Heart right ventricle (tissue), 16 donors: ENCODE measurements around the gene ITPRIPL2. TPM values are rescaled to one million over a fixed set of nuclear protein-coding genes. Genes with fewer than 3 reads are reported as not detected.

ENCODE experiments used
- ATAC-seq, 8 donors: fragments of 200-7000 bp; cut with Tn5 transposase; one replicate each; pipeline ENCODE4 v1.9.1; 2020; ENCODE audit warnings: mild to moderate bottlenecking in 8 of 8, moderate library complexity in 8 of 8, moderate number of reproducible peaks in 1 of 8
- DNase-seq, 2 donors: peaks; one replicate each; pipeline ENCODE4 v3.0.0-alpha.2; 2020
- H3K27ac ChIP-seq, 10 donors: fragments of 200-600 bp; sonication (generic) in 2 of 10; one replicate each; pipeline versions ENCODE4 v1.5.0 to v1.8.0; 2020 to 2022; ENCODE audit warnings: mild to moderate bottlenecking in 3 of 10
- H3K27me3 ChIP-seq, 7 donors: fragments of 200-600 bp; one replicate each; pipeline ENCODE4 v1.8.0; 2021 to 2022; ENCODE audit warnings: mild to moderate bottlenecking in 2 of 7
- H3K36me3 ChIP-seq, 9 donors: fragments of 200-600 bp; sonication (generic) in 1 of 9; one replicate each; pipeline versions ENCODE4 v1.5.0 to v1.8.0; 2020 to 2022; ENCODE audit warnings: mild to moderate bottlenecking in 2 of 9
- H3K4me1 ChIP-seq, 9 donors: fragments of 200-600 bp; sonication (generic) in 1 of 9; one replicate each; pipeline versions ENCODE4 v1.5.0 to v1.8.0; 2020 to 2022; ENCODE audit warnings: mild to moderate bottlenecking in 4 of 9
- H3K4me3 ChIP-seq, 10 donors: fragments of 200-600 bp; sonication (generic) in 2 of 10; one replicate each; pipeline versions ENCODE4 v1.5.0 to v1.8.0; 2020 to 2022; ENCODE audit warnings: mild to moderate bottlenecking in 7 of 10, moderate library complexity in 2 of 10
- H3K9me3 ChIP-seq, 11 donors: fragments of 200-600 bp in 10 of 11; sonication (generic) in 2 of 11; one replicate each; pipeline versions ENCODE4 v1.5.0 to v1.8.0; 2013 to 2022; ENCODE audit warnings: mild to moderate bottlenecking in 2 of 11, control low read depth in 1 of 11, moderate library complexity in 1 of 11
- CTCF ChIP-seq, 9 donors: fragments of 200-600 bp; sonication (generic) in 2 of 9; IDR thresholded peaks; one replicate each; pipeline versions ENCODE4 v1.5.0 to v1.8.0; 2021 to 2022; ENCODE audit warnings: antibody characterized with exemption in 9 of 9, mild to moderate bottlenecking in 5 of 9, moderate library complexity in 1 of 9
- WGBS, 2 donors: extraction: QIAGEN DNeasy Blood & Tissue Kit; methylation state at CpG; one replicate each; pipeline ENCODE4 v1.1.7; 2013; ENCODE audit warnings: inconsistent platforms in 1 of 2; 5-methylcytosine and 5-hydroxymethylcytosine counted together
- intact Hi-C, 10 donors: fragments of 100-400 bp; cut with DNase I; formaldehyde crosslinking; loops; one replicate each; pipeline versions ENCODE4 v1.11.1 to v1.14.2; 2022
- polyA plus RNA-seq, 2 donors: library from polyadenylated mRNA; stranded (reverse); fragments of 200-250 nt; gene quantifications; one replicate each; pipeline ENCODE4 v1.2.3, GENCODE V29; 2013
- total RNA-seq, 10 donors: library from RNA; stranded (reverse); fragmentation: NEBNext Ultra II Directional in 3 of 10; extraction: Animal tissue kit (Norgen Biotek cat#: 25700) in 3 of 10; gene quantifications; one replicate each; pipeline versions ENCODE4 v1.2.1 to v1.2.4, GENCODE V29; 2021 to 2023
- donor health status: Arrhythmogenic right ventricular cardiomyopathy.
- donor health status: ischemic (EF 13 %, LVEDD 7.1; RV severe dilation, severe dysfunction).
- donor health status: healthy with polysubstance abuse.
- donor health status: DM: no; HTN: yes; CAD: no.
- donor health status: DM: no; HTN: no; CAD: no.
- donor health status: ischemic (EF 25% LVEDD 6.9; RV normal size, moderate dysfunction).
- donor health status: ischemic (EF 25% LVEDD 5.7; RV mildly dilated, moderate dysfunction).
- donor health status: healthy.
- donor health status: DM: yes; HTN: yes; CAD: no.
- donor health status: Ischemic cardiomyopathy.
- donor health status: ischemic (EF 35%, LVEDD 5.7; RV mildly dilated, moderate dysfunction).
- donor health status: nonischemic (EF 11% LVEDD 7.7; RV severe dilation, severe dysfunction).
- donor health status: DM: yes; HTN: yes; CAD: no.
- donor health status: PGD.
- donor health status: ischemic (EF 29% LVEDD 5.4; RV normal size, mild dysfunction).
- donor health status: nonischemic (EF 23%, LVEDD 6.1; RV moderate dilation, normal function).

ITPRIPL2 gene
- total and polyA plus RNA-seq, 12 donors: 5.0 to 30.6 (median 13.1) TPM

- Histone ChIP-seq H3K9me3 (peaks cover 0 to 9% (median 0%) of the 10 kb centered on the region in 11 donors), H3K36me3 (no peaks in the 10 kb centered on the region), H3K4me1 (peaks cover 0 to 6% (median 0%) of the 10 kb centered on the region in 9 donors), H3K4me3 (no peak overlapping the region), H3K27me3 (no peaks in the 10 kb centered on the region), H3K27ac (no peak overlapping the region)
- DNase-seq (no peak), ATAC-seq (no peak)
- intact Hi-C loops: no loop called here
- WGBS, 2 donors: 74 to 79% methylated on average over 11 of the region's 11 CpGs
- TF ChIP-seq CTCF (IDR thresholded peaks at IDR 0.05): peak in 2 of 9 donors; percentile 19 to 24
Observed at GRCh38 chr16:19094542-19095365, 19.0 kb upstream of the ITPRIPL2 start.

DNA sequence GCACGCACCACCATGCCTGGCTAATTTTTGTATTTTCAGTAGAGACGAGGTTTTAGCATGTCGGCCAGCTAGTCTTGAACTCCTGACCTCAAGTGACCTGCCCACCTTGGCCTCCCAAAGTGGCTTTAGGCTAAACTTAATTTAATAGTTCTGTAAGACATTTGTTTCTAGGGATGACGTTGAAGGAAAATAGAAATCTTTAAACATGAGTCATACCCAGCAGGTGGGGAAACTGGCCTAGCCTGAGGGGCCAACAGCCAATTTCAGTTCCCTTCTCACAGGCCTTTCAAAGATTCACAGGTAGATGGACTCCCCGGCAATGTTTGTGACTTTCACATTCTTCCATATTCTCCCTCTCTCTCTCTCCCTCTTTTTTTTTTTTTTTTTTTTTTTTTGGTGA lies 18.1 kb upstream of the ITPRIPL2 start:
- WGBS, 2 donors: 90 to 96% methylated on average over 5 of the region's 5 CpGs
- no peaks in the 10 kb centered on the region for H3K27me3 ChIP-seq

GRCh38 chr16:19098173-19098572 lies 15.6 kb upstream of the ITPRIPL2 start:
- DNase-seq: no peak
- TF ChIP-seq CTCF (IDR thresholded peaks at IDR 0.05): no peak

More for the DNA sequence above, 18.1 kb upstream of the ITPRIPL2 start:
- H3K36me3 ChIP-seq: no peaks in the 10 kb centered on the region
- no peak overlapping the region for H3K4me3 ChIP-seq
- no peak overlapping the region for H3K27ac ChIP-seq
- peaks cover 0 to 13% (median 0%) of the 10 kb centered on the region in 11 donors for H3K9me3 ChIP-seq
- no peak for DNase-seq
- TF ChIP-seq CTCF (IDR thresholded peaks at IDR 0.05): no peak
- no peak for ATAC-seq
- H3K4me1 ChIP-seq: peaks cover 0 to 6% (median 0%) of the 10 kb centered on the region in 9 donors
- intact Hi-C loops: no loop called here

GRCh38 chr16:19102187-19102872 lies 11.4 kb upstream of the ITPRIPL2 start:
- no peaks in the 10 kb centered on the region for H3K27me3 ChIP-seq
- ATAC-seq (no peak), DNase-seq (no peak)
- TF ChIP-seq CTCF (IDR thresholded peaks at IDR 0.05): no peak
- no peak overlapping the region for H3K27ac ChIP-seq
- peaks cover 0 to 11% (median 0%) of the 10 kb centered on the region in 9 donors for H3K4me1 ChIP-seq
- H3K36me3 ChIP-seq: no peaks in the 10 kb centered on the region
- 72% methylated on average over 16 of the region's 16 CpGs for WGBS, 2 donors
- H3K9me3 ChIP-seq: peaks cover 0 to 13% (median 0%) of the 10 kb centered on the region in 11 donors
- H3K4me3 ChIP-seq: no peak overlapping the region
- intact Hi-C loops: no loop called here

More at GRCh38 chr16:19098173-19098572, 15.6 kb upstream of the ITPRIPL2 start:
- Histone ChIP-seq H3K9me3 (peaks cover 0 to 13% (median 0%) of the 10 kb centered on the region in 11 donors), H3K4me1 (no peaks in the 10 kb centered on the region), H3K27ac (no peak overlapping the region), H3K4me3 (no peak overlapping the region), H3K36me3 (no peaks in the 10 kb centered on the region), H3K27me3 (no peaks in the 10 kb centered on the region)
- ATAC-seq: no peak
- intact Hi-C loops: no loop called here
- 80 to 95% methylated on average over 1 of the region's 1 CpG for WGBS, 2 donors
